GM12864 (cell line): ENCODE results near the gene LRFN2.

ENCODE experiments used
- DNase-seq: peaks from one replicate; pipeline ENCODE4 v3.0.0-alpha.2; 2011; ENCODE audit warnings: low read depth
- H3K4me3 ChIP-seq: 2 replicates; pipeline ENCODE4 v1.5.1; 2011; ENCODE audit warnings: mild to moderate bottlenecking, low read depth, low read length, control low read depth
- CTCF ChIP-seq: IDR thresholded peaks from 2 replicates; pipeline ENCODE4 v1.5.1; 2011; ENCODE audit warnings: low read depth, mild to moderate bottlenecking, moderate library complexity, low read length, control low read depth, inconsistent platforms; ENCODE audit errors: missing control alignments

Gene LRFN2

GRCh38 chr6:40427196-40427595, 160.0 kb downstream of the LRFN2 start:
- no peak overlapping the region for H3K4me3 ChIP-seq
- no peak for TF ChIP-seq CTCF
- no peak for DNase-seq

- TF ChIP-seq CTCF: no peak
- no peak for DNase-seq
Observed at GRCh38 chr6:40426346-40427066, 160.7 kb downstream of the LRFN2 start.

GRCh38 chr6:40425192-40425919, 161.8 kb downstream of the LRFN2 start:
- no peak for DNase-seq

More at GRCh38 chr6:40426346-40427066, 160.7 kb downstream of the LRFN2 start:
- H3K4me3 ChIP-seq: no peak overlapping the region

GRCh38 chr6:40422046-40422445, 165.1 kb downstream of the LRFN2 start:
- no peak for DNase-seq
- no peak overlapping the region for H3K4me3 ChIP-seq
- TF ChIP-seq CTCF: no peak

More at GRCh38 chr6:40425192-40425919, 161.8 kb downstream of the LRFN2 start:
- no peak for TF ChIP-seq CTCF
- H3K4me3 ChIP-seq: no peak overlapping the region

GRCh38 chr6:40419946-40420728, 167.0 kb downstream of the LRFN2 start:
- no peak for DNase-seq
- H3K4me3 ChIP-seq: no peak overlapping the region
- TF ChIP-seq CTCF: no peak

GRCh38 chr6:40419377-40419776, 167.8 kb downstream of the LRFN2 start:
- no peak overlapping the region for H3K4me3 ChIP-seq
- no peak for DNase-seq
- no peak for TF ChIP-seq CTCF
